Measurements from ENCODE around the gene FAM3B. TPM values are rescaled to one million over a fixed set of nuclear protein-coding genes. Genes with fewer than 3 reads are reported as not detected.

FAM3B gene
- polyA plus RNA-seq, 3 donors: 0.15 TPM; not detected in 2

- Histone ChIP-seq H3K9ac (ENCODE audit: insufficient read depth, low read length, poor library complexity, severe bottlenecking) (no peak overlapping the region), H3K4me1 (ENCODE audit: control insufficient read depth in 1 of 2, insufficient read depth in 2 of 2, low read length in 2 of 2) (no peaks in the 10 kb centered on the region)
- intact Hi-C loops (cut with micrococcal nuclease): no loop called here
Measured at GRCh38 chr21:41325138-41325912, 8.7 kb downstream of the FAM3B start.

GRCh38 chr21:41326414-41327080 is 9.9 kb downstream of the FAM3B start:
- Histone ChIP-seq H3K4me3 (replicated peaks in 1 of 3; ENCODE audit: low read depth in 2 of 3, low read length in 3 of 3) (no peak overlapping the region), H3K27ac (ENCODE audit: low read depth in 1 of 2, low read length in 2 of 2) (no peak overlapping the region), H3K4me2 (replicated peaks; ENCODE audit: extremely low read depth, low read length, poor library complexity, severe bottlenecking) (no peak overlapping the region), H3K36me3 (replicated peaks in 1 of 2; ENCODE audit: control insufficient read depth in 1 of 2, insufficient read depth in 2 of 2, low read length in 2 of 2) (no peaks in the 10 kb centered on the region), H2AFZ (ENCODE audit: insufficient read depth, low read depth, low read length, poor library complexity, severe bottlenecking) (no peak overlapping the region), H3K9me3 (replicated peaks in 1 of 2; ENCODE audit: control insufficient read depth in 1 of 2, insufficient read depth in 1 of 2, low read length in 2 of 2) (no peaks in the 10 kb centered on the region), H4K20me1 (ENCODE audit: insufficient read depth, low read length) (no peaks in the 10 kb centered on the region), H3K9ac (ENCODE audit: insufficient read depth, low read length, poor library complexity, severe bottlenecking) (no peak overlapping the region), H3K79me2 (ENCODE audit: insufficient read depth, low read length) (no peaks in the 10 kb centered on the region), H3K4me1 (ENCODE audit: control insufficient read depth in 1 of 2, insufficient read depth in 2 of 2, low read length in 2 of 2) (no peaks in the 10 kb centered on the region), H3K27me3 (ENCODE audit: control insufficient read depth in 2 of 2, insufficient read depth in 2 of 2, low read length in 2 of 2) (no peaks in the 10 kb centered on the region)
- 94% methylated on average over 9 of the region's 13 CpGs for WGBS (ENCODE audit: insufficient coverage)
- Mint-ChIP-seq H3K4me1 (no peaks in the 10 kb centered on the region), H3K27ac (no peak overlapping the region), H3K27me3 (ENCODE audit: low read depth in 3 of 3) (peaks cover 2 to 9% (median 6%) of the 10 kb centered on the region in 3 donors), H3K4me3 (no peak overlapping the region), H3K36me3 (no peaks in the 10 kb centered on the region), H3K9me3 (no peaks in the 10 kb centered on the region)
- TF ChIP-seq CTCF (IDR thresholded peaks at IDR 0.05): no peak
- DNase-seq: no peak
- intact Hi-C loops (cut with micrococcal nuclease): no loop called here

More at GRCh38 chr21:41325138-41325912, 8.7 kb downstream of the FAM3B start:
- Histone ChIP-seq H3K4me3 (replicated peaks in 1 of 3; ENCODE audit: low read depth in 2 of 3, low read length in 3 of 3) (no peak overlapping the region), H3K27me3 (ENCODE audit: control insufficient read depth in 2 of 2, insufficient read depth in 2 of 2, low read length in 2 of 2) (no peaks in the 10 kb centered on the region), H3K79me2 (ENCODE audit: insufficient read depth, low read length) (no peaks in the 10 kb centered on the region), H4K20me1 (ENCODE audit: insufficient read depth, low read length) (no peaks in the 10 kb centered on the region), H3K4me2 (replicated peaks; ENCODE audit: extremely low read depth, low read length, poor library complexity, severe bottlenecking) (no peak overlapping the region), H3K27ac (ENCODE audit: low read depth in 1 of 2, low read length in 2 of 2) (no peak overlapping the region), H2AFZ (ENCODE audit: insufficient read depth, low read depth, low read length, poor library complexity, severe bottlenecking) (no peak overlapping the region), H3K36me3 (replicated peaks in 1 of 2; ENCODE audit: control insufficient read depth in 1 of 2, insufficient read depth in 2 of 2, low read length in 2 of 2) (no peaks in the 10 kb centered on the region), H3K9me3 (replicated peaks in 1 of 2; ENCODE audit: control insufficient read depth in 1 of 2, insufficient read depth in 1 of 2, low read length in 2 of 2) (no peaks in the 10 kb centered on the region)
- Mint-ChIP-seq H3K27ac (no peak overlapping the region), H3K9me3 (no peaks in the 10 kb centered on the region), H3K4me3 (no peak overlapping the region), H3K4me1 (no peaks in the 10 kb centered on the region), H3K27me3 (ENCODE audit: low read depth in 3 of 3) (peaks cover 3 to 5% (median 5%) of the 10 kb centered on the region in 3 donors), H3K36me3 (no peaks in the 10 kb centered on the region)
- 100% methylated on average over 3 of the region's 7 CpGs for WGBS (ENCODE audit: insufficient coverage)
- no peak for TF ChIP-seq CTCF (IDR thresholded peaks at IDR 0.05)
- no peak for DNase-seq

Data from CD14-positive monocyte (primary cell).